ENCODE measurements around the gene TINCR.

The TINCR gene

DNA sequence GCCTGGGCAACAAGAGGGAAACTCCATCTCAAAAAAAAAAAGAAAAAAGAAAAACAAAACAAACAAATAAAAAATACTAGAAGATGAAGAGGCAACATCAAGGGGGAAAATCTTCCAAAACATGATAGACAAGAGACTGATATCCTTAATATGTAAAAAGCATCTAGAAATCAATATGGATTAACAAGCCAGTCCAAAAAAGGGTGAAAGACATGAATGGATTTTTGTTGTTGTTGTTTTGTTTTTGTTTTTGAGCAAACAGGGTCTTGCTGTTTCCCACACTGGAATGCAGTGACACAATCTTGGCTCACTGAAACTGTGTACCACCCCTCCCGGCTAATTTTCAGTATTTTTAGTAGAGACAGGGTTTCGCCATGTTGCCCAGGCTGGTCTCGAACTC is 4.0 kb upstream of the TINCR start:
- no peaks in the 10 kb centered on the region for H4K20me1 ChIP-seq (ENCODE audit: low read depth, low read length)
- H3F3A ChIP-seq (ENCODE audit: insufficient read depth) = no peaks in the 10 kb centered on the region
- no peaks in the 10 kb centered on the region for H3K27me3 ChIP-seq (ENCODE audit: low read length)
- H3K9ac ChIP-seq (ENCODE audit: low read length) = no peak overlapping the region
- H3K9me3 ChIP-seq (ENCODE audit: insufficient read depth, low read length) = no peaks in the 10 kb centered on the region
- no peak overlapping the region for H3K4me3 ChIP-seq (ENCODE audit: insufficient read depth, low read length, poor library complexity, severe bottlenecking)
- H2AFZ ChIP-seq (ENCODE audit: low read depth, low read length, severe bottlenecking) = no peak overlapping the region
- no peaks in the 10 kb centered on the region for H3K79me2 ChIP-seq (ENCODE audit: insufficient read depth, low read length)
- TF ChIP-seq, protein P1, sequence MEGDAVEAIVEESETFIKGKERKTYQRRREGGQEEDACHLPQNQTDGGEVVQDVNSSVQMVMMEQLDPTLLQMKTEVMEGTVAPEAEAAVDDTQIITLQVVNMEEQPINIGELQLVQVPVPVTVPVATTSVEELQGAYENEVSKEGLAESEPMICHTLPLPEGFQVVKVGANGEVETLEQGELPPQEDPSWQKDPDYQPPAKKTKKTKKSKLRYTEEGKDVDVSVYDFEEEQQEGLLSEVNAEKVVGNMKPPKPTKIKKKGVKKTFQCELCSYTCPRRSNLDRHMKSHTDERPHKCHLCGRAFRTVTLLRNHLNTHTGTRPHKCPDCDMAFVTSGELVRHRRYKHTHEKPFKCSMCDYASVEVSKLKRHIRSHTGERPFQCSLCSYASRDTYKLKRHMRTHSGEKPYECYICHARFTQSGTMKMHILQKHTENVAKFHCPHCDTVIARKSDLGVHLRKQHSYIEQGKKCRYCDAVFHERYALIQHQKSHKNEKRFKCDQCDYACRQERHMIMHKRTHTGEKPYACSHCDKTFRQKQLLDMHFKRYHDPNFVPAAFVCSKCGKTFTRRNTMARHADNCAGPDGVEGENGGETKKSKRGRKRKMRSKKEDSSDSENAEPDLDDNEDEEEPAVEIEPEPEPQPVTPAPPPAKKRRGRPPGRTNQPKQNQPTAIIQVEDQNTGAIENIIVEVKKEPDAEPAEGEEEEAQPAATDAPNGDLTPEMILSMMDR (IDR thresholded peaks at IDR 0.05; ENCODE audit: insufficient read depth, low read length, poor library complexity, severe bottlenecking) = no peak
- TF ChIP-seq EZH2phosphoT487 (conservative IDR thresholded peaks at IDR 0.05; ENCODE audit: low read length) = no peak
- no peaks in the 10 kb centered on the region for H3K36me3 ChIP-seq (ENCODE audit: low read length)
- H3K9me2 ChIP-seq (replicated peaks; ENCODE audit: insufficient read depth, low read length) = no peaks in the 10 kb centered on the region
- H3K27ac ChIP-seq (ENCODE audit: low read depth, low read length) = no peak overlapping the region
- H3K4me2 ChIP-seq (ENCODE audit: low read depth, low read length, poor library complexity, severe bottlenecking) = no peak overlapping the region

DNA sequence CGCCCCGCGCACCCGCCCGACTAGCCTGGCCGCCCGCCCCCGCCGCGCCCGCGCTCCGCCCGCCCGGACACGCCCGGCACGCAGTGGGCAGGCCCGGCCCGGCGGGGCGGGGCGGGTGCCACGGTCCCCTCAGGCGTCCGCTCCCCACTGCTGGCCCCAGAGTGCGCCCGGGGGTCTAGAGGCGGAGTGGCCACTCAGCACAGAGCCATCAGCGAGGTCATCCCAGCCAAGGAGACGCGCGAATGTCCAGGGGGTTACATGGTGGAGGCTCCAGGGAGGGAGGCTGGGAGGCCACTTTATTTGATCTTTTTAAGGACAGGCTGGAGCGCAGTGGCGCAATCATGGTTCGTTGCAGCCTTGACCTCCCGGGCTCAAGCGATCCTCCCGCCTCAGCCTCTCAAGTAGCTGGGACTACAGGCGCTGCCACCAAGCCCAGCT is 236 bp upstream of the TINCR start:
- TF ChIP-seq, protein P1 (IDR thresholded peaks at IDR 0.05; ENCODE audit: insufficient read depth, low read length, poor library complexity, severe bottlenecking) = no peak
- TF ChIP-seq EZH2phosphoT487 (conservative IDR thresholded peaks at IDR 0.05; ENCODE audit: low read length) = no peak
- Histone ChIP-seq H3K9me2 (replicated peaks; ENCODE audit: insufficient read depth, low read length) (no peaks in the 10 kb centered on the region), H3K36me3 (ENCODE audit: low read length) (no peaks in the 10 kb centered on the region), H3K4me3 (ENCODE audit: insufficient read depth, low read length, poor library complexity, severe bottlenecking) (no peak overlapping the region), H3K27me3 (ENCODE audit: low read length) (no peaks in the 10 kb centered on the region), H3K4me2 (ENCODE audit: low read depth, low read length, poor library complexity, severe bottlenecking) (no peak overlapping the region), H3K79me2 (ENCODE audit: insufficient read depth, low read length) (no peaks in the 10 kb centered on the region), H2AFZ (ENCODE audit: low read depth, low read length, severe bottlenecking) (no peak overlapping the region), H3K27ac (ENCODE audit: low read depth, low read length) (no peak overlapping the region), H3F3A (ENCODE audit: insufficient read depth) (no peaks in the 10 kb centered on the region), H3K9me3 (ENCODE audit: insufficient read depth, low read length) (no peaks in the 10 kb centered on the region), H3K9ac (ENCODE audit: low read length) (no peak overlapping the region), H4K20me1 (ENCODE audit: low read depth, low read length) (no peaks in the 10 kb centered on the region)

DNA sequence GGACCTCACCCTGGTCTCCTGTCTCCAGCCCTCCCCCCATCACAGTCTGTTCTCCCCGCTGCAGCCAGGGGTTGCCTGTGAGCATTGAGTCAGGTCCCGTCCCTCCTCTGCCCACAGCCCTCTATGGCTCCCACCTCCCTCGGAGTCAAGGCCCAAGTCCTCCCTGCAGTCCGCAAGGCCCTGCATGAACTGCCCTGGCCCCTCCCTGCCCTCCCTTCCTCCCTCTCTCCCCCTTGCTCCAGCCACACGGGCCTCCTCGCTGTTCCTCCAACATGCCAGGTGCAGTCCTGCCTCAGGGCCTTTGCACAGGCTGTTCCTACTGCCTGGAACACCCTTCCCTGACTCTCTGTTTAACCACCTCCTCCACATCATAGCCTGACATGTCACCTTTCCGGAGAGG is 2.8 kb downstream of the TINCR start:
- Histone ChIP-seq H3K9ac (ENCODE audit: low read length) (no peak overlapping the region), H3K27me3 (ENCODE audit: low read length) (no peaks in the 10 kb centered on the region)

More for the DNA sequence above, 2.8 kb downstream of the TINCR start:
- no peak for TF ChIP-seq EZH2phosphoT487 (conservative IDR thresholded peaks at IDR 0.05; ENCODE audit: low read length)
- TF ChIP-seq, protein P1 (IDR thresholded peaks at IDR 0.05; ENCODE audit: insufficient read depth, low read length, poor library complexity, severe bottlenecking) = no peak
- Histone ChIP-seq H3K36me3 (ENCODE audit: low read length) (no peaks in the 10 kb centered on the region), H3K4me3 (ENCODE audit: insufficient read depth, low read length, poor library complexity, severe bottlenecking) (no peak overlapping the region), H2AFZ (ENCODE audit: low read depth, low read length, severe bottlenecking) (no peak overlapping the region), H3K4me2 (ENCODE audit: low read depth, low read length, poor library complexity, severe bottlenecking) (no peak overlapping the region), H3K27ac (ENCODE audit: low read depth, low read length) (no peak overlapping the region), H3K9me2 (replicated peaks; ENCODE audit: insufficient read depth, low read length) (no peaks in the 10 kb centered on the region), H3K9me3 (ENCODE audit: insufficient read depth, low read length) (no peaks in the 10 kb centered on the region), H3K79me2 (ENCODE audit: insufficient read depth, low read length) (no peaks in the 10 kb centered on the region), H4K20me1 (ENCODE audit: low read depth, low read length) (no peaks in the 10 kb centered on the region), H3F3A (ENCODE audit: insufficient read depth) (no peaks in the 10 kb centered on the region)

Data from SU-DHL-6 (cell line).